GM12875 (cell line): Measurements from ENCODE around the gene PRKCI.

ENCODE experiments used
- H3K4me3 ChIP-seq: one replicate; pipeline ENCODE4 v1.5.1; 2011; ENCODE audit warnings: low read depth, low read length, control low read depth
- CTCF ChIP-seq: IDR thresholded peaks from 2 replicates; pipeline ENCODE4 v1.5.1; 2011; ENCODE audit warnings: low read depth, mild to moderate bottlenecking, control low read depth, inconsistent platforms, low read length, moderate library complexity, borderline replicate concordance; ENCODE audit not compliant: insufficient read depth

The PRKCI gene

GRCh38 chr3:170228093-170228766 lies 6.0 kb downstream of the PRKCI start:
- no peak for TF ChIP-seq CTCF
- no peak overlapping the region for H3K4me3 ChIP-seq

- H3K4me3 ChIP-seq = no peak overlapping the region
- TF ChIP-seq CTCF = no peak
Observed at GRCh38 chr3:170232266-170232665, 10.0 kb downstream of the PRKCI start.

- TF ChIP-seq CTCF = no peak
- no peak overlapping the region for H3K4me3 ChIP-seq
Observed at GRCh38 chr3:170233530-170233929, 11.3 kb downstream of the PRKCI start.

GRCh38 chr3:170240142-170240541 lies 17.9 kb downstream of the PRKCI start:
- no peak for TF ChIP-seq CTCF
- no peak overlapping the region for H3K4me3 ChIP-seq

- H3K4me3 ChIP-seq = no peak overlapping the region
- no peak for TF ChIP-seq CTCF
Observed at GRCh38 chr3:170240671-170241070, 18.4 kb downstream of the PRKCI start.

- no peak overlapping the region for H3K4me3 ChIP-seq
- no peak for TF ChIP-seq CTCF
Observed at GRCh38 chr3:170244576-170244975, 22.4 kb downstream of the PRKCI start.

- no peak for TF ChIP-seq CTCF
- H3K4me3 ChIP-seq = no peak overlapping the region
Observed at GRCh38 chr3:170247875-170248274, 25.7 kb downstream of the PRKCI start.
